Thyroid gland (tissue), 4 donors: ENCODE data around the gene MAP4.

Experiments used
- POLR2A ChIP-seq, 2 donors: fragments of 450-650 bp; IDR thresholded peaks; one replicate each; pipeline ENCODE4 v1.6.1; 2017; ENCODE audit warnings: antibody characterized with exemption in 2 of 2, mild to moderate bottlenecking in 2 of 2, moderate library complexity in 1 of 2
- TF ChIP-seq, protein P1 (sequence below), 6 experiments: fragments of 200-600 bp in 3 of 6; fragments of 450-650 bp in 3 of 6; sonication (generic) in 3 of 6; IDR thresholded peaks; one replicate each; pipeline ENCODE4 v1.5.1; 2016 to 2019; ENCODE audit warnings: antibody characterized with exemption in 6 of 6, mild to moderate bottlenecking in 2 of 6, inconsistent platforms in 1 of 6, moderate library complexity in 1 of 6

DNA sequence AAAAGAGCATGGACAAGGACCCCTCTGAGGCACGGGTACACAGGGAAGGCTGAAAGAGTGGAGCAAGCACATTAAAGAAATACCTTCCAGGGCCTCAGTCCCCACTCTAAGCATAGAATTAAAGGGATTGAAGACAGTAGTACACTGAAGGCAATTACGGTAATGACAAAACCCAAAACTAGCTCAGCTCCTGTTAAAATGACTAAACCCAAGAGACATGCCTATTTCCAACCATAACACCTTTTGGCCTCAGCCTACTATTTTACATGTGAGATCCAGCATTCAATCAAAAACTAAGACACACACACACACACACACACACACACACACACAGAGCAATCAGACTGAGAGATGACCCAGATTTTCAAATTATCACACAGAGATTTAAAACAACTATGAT lies 19.8 kb downstream of the MAP4 start:
- TF ChIP-seq, protein P1, sequence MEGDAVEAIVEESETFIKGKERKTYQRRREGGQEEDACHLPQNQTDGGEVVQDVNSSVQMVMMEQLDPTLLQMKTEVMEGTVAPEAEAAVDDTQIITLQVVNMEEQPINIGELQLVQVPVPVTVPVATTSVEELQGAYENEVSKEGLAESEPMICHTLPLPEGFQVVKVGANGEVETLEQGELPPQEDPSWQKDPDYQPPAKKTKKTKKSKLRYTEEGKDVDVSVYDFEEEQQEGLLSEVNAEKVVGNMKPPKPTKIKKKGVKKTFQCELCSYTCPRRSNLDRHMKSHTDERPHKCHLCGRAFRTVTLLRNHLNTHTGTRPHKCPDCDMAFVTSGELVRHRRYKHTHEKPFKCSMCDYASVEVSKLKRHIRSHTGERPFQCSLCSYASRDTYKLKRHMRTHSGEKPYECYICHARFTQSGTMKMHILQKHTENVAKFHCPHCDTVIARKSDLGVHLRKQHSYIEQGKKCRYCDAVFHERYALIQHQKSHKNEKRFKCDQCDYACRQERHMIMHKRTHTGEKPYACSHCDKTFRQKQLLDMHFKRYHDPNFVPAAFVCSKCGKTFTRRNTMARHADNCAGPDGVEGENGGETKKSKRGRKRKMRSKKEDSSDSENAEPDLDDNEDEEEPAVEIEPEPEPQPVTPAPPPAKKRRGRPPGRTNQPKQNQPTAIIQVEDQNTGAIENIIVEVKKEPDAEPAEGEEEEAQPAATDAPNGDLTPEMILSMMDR (IDR thresholded peaks at IDR 0.05): no peak
- TF ChIP-seq POLR2A (IDR thresholded peaks at IDR 0.05): no peak
